ENCODE measurements around the gene RPS24.
A peak's percentile ranks its signal among the peaks of the same experiment; 100 is the strongest.

RPS24 gene

DNA sequence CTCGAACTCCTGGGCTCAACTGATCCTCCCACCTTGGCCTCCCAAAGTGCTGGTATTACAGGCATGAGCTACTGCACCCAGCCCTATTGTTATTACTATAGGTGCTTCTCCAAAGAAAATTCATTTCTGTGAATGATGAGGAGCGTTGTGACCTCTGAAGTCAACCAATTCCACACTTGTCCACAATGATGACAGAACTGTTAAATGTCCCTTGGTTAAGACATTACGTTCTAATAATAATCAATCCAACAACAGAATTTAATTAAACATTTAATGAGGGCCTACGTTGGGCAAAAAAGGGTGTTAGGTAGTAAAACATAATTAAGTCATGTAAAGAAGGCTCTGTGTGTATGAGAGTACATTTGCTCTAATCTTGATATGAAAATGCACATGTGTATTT is 22.6 kb upstream of the RPS24 start:
- no peaks in the 10 kb centered on the region for H3K9me3 Mint-ChIP-seq
- ATAC-seq (replicated peaks) (no peak), DNase-seq (no peak)
- H3K27me3 Mint-ChIP-seq = no peaks in the 10 kb centered on the region
- no peaks in the 10 kb centered on the region for H3K4me1 Mint-ChIP-seq
- no peak overlapping the region for H3K27ac Mint-ChIP-seq
- H3K4me3 Mint-ChIP-seq = no peak overlapping the region
- peaks cover 40 to 52% of the 10 kb centered on the region in 2 donors for H3K36me3 Mint-ChIP-seq

- Mint-ChIP-seq H3K27ac (no peak overlapping the region), H3K27me3 (no peaks in the 10 kb centered on the region), H3K9me3 (no peaks in the 10 kb centered on the region), H3K4me3 (no peak overlapping the region), H3K4me1 (no peaks in the 10 kb centered on the region), H3K36me3 (peaks cover 41 to 51% of the 10 kb centered on the region in 2 donors)
- no peak for ATAC-seq (replicated peaks)
- no peak for DNase-seq
Measured at GRCh38 chr10:78013564-78013963, 20.1 kb upstream of the RPS24 start.

GRCh38 chr10:78015546-78015945 is 18.1 kb upstream of the RPS24 start:
- H3K4me1 Mint-ChIP-seq = no peaks in the 10 kb centered on the region
- H3K27ac Mint-ChIP-seq = no peak overlapping the region

DNA sequence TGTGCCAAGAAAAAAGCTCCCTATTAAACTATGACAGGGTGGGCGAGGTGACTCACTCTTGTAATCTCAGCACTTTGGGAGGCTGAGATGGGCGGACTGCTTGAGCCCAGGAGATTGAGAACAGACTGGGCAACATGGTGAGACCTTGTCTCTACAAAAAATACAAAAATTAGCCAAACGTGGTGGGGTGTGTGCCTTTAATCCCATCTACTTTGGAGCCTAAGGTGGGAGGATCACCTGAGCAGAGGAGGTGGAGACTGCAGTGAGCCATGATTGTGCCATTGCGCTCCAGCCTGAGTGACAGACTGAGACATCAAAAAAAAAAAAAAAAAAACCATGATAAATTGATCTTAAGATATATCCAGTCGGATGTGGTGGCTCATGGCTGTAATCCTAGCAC is 15.8 kb upstream of the RPS24 start:
- H3K27me3 Mint-ChIP-seq = no peaks in the 10 kb centered on the region
- ATAC-seq (replicated peaks) (no peak), DNase-seq (no peak)
- peaks cover 40 to 48% of the 10 kb centered on the region in 2 donors for H3K36me3 Mint-ChIP-seq
- H3K4me3 Mint-ChIP-seq = no peak overlapping the region
- no peak overlapping the region for H3K27ac Mint-ChIP-seq
- H3K4me1 Mint-ChIP-seq = no peaks in the 10 kb centered on the region
- H3K9me3 Mint-ChIP-seq = no peaks in the 10 kb centered on the region

More at GRCh38 chr10:78015546-78015945, 18.1 kb upstream of the RPS24 start:
- ATAC-seq (replicated peaks) = no peak
- no peak for DNase-seq
- Mint-ChIP-seq H3K4me3 (no peak overlapping the region), H3K36me3 (peaks cover 33 to 42% of the 10 kb centered on the region in 2 donors), H3K27me3 (no peaks in the 10 kb centered on the region), H3K9me3 (no peaks in the 10 kb centered on the region)

DNA sequence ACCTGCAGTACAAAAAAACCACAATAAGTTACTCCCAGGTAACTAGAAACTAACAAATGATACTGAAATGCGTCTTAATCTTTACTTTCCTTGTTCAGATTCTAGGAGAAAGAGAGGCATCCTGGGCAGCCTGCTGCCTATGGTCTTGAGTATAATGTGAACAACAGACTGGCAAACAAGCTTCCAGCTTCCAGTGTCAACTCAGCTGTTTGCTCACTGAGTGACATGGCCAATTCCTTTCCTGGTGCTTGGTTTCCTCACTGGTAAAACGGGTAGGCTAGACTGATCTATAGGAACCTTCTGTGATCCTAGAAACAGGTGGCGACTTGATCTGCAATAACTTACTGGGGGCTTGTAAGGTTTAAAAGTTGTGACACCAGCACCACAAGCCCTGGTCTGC is 14.4 kb upstream of the RPS24 start:
- ATAC-seq (replicated peaks) = no peak
- no peak overlapping the region for H3K27ac Mint-ChIP-seq
- H3K36me3 Mint-ChIP-seq = peaks cover 38 to 54% of the 10 kb centered on the region in 2 donors
- H3K9me3 Mint-ChIP-seq = no peaks in the 10 kb centered on the region
- H3K4me1 Mint-ChIP-seq = no peaks in the 10 kb centered on the region
- H3K4me3 Mint-ChIP-seq = no peak overlapping the region
- DNase-seq = no peak
- no peaks in the 10 kb centered on the region for H3K27me3 Mint-ChIP-seq

DNA sequence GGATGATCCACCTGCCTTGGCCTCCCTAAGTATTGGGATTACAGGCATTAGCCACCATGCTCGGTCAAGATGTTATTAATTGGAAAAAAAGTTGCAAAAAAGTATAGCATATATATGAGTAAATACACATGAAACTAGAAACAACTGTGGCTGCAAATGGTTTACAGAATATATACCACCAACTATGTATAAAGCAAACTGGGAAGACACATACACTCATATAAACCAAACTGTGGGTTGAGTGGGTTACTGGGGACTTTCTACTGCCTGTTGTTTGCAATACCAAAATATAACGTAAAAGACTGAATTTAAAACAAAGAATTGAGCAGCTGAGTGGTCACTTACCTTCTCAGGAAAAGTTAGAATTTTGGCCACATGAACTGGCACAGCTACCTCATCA is 12.5 kb upstream of the RPS24 start:
- Mint-ChIP-seq H3K27me3 (no peaks in the 10 kb centered on the region), H3K9me3 (no peaks in the 10 kb centered on the region), H3K4me1 (no peaks in the 10 kb centered on the region), H3K27ac (no peak overlapping the region), H3K36me3 (peaks cover 50 to 64% of the 10 kb centered on the region in 2 donors), H3K4me3 (no peak overlapping the region)
- ATAC-seq (replicated peaks) (no peak), DNase-seq (no peak)

DNA sequence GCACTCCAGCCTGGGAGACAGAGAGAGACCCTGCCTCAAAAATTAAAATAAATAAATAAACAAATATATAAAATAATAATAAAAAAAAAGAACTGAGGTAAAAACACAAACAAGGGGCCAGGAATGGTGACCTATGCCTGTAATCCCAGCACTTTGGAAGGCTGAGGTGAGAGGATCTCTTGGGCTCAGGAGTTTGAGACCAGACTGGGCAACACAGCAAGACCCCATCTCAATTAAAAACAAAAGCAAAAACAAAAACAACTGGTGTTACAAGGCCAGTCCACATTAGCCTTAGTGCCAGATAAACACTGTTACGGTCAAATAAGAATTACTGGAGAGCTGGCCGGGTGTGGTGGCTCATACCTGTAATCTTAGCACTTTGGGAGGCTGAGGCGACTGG is 9.9 kb upstream of the RPS24 start:
- H3K36me3 Mint-ChIP-seq = peaks cover 50 to 61% of the 10 kb centered on the region in 2 donors

DNA sequence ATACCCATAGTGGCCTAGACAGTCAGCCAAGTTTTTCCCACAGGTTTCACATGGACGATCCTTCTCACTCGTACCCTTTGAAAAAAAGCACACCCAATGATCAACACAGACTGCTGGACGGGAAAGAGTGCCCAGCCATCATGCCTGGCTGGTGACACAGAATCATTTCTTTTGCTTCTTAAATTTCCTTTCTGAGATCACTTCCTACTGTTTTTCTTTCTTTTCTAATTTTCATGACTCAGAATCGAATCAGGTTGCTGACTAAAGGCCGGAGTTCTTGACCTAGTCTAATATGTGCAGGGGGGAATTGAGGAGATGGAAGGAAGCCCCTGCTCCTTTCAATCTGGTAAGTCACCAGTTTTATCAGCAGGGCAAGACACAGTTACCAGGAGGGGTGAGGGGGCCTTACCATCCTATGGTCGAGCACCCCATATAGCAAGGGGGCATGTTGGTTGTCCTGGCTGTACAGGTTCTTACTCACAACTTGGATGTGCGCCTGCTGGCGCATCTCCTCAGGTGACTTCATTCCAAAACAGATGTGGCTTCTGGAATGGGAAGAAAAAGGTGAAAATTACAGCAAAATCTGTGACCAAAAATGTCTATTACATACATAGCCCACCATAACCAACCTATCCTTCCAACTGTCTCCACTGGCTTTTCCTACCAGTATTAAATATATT is 7.8 kb upstream of the RPS24 start:
- Mint-ChIP-seq H3K4me1 (peaks cover 23 to 32% of the 10 kb centered on the region in 2 donors), H3K27ac (no peak overlapping the region), H3K9me3 (peaks cover 0 to 1% of the 10 kb centered on the region in 2 donors), H3K36me3 (peaks cover 49 to 58% of the 10 kb centered on the region in 2 donors), H3K27me3 (no peaks in the 10 kb centered on the region), H3K4me3 (no peak overlapping the region)
- ATAC-seq (replicated peaks) (no peak), DNase-seq (no peak)

More for the DNA sequence above, 9.9 kb upstream of the RPS24 start:
- Mint-ChIP-seq H3K27me3 (no peaks in the 10 kb centered on the region), H3K27ac (no peak overlapping the region), H3K4me3 (no peak overlapping the region), H3K9me3 (no peaks in the 10 kb centered on the region), H3K4me1 (peaks cover 15 to 20% of the 10 kb centered on the region in 2 donors)
- ATAC-seq (replicated peaks) (no peak), DNase-seq (no peak)

DNA sequence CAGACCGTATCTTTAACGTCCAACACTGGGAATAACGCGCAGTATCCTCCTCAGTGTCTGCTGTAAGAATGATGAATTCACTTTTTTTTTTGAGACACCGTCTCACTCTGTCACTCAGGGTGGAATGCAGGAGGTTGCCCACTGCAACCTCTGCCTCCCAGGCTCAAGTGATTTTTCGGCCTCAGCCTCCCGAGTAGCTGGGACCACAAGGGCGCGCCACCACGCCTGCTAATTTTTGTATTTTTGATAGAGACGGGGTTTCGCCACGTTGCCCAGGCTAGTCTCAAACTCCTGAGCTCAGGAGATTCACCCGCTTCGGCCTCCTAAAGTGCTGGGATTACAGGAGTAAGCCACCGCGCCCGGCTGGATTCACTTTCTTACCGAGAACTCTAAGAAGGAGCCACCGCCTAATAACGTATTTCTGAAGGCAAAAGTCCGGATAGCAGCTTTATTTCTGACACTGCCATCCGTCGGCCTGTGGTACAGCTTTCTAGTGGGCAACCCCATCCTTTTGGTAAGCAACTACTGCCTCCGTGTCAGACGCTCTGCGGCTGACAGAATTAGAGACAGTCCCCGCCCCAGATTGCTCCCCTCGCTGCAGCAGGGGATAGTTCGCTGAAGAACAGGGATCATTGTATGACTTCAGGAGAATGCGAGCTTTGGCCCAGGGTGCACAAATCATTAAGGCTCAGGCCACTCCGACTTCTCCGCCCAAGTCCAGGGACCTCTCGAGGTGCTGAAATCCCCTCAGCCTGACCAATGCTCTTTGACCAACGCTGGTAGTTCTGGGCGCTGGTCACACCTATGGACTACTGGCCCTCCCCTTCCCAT is 5.0 kb upstream of the RPS24 start:
- H3K36me3 Mint-ChIP-seq = peaks cover 30 to 37% of the 10 kb centered on the region in 2 donors
- H3K27me3 Mint-ChIP-seq = no peaks in the 10 kb centered on the region
- peaks cover 0 to 1% of the 10 kb centered on the region in 2 donors for H3K9me3 Mint-ChIP-seq
- no peak for DNase-seq
- peaks cover 23 to 32% of the 10 kb centered on the region in 2 donors for H3K4me1 Mint-ChIP-seq
- peak overlapping the region; percentile 99 for H3K4me3 Mint-ChIP-seq
- peak overlapping the region; percentile 98 for H3K27ac Mint-ChIP-seq
- ATAC-seq (replicated peaks) = no peak

DNA sequence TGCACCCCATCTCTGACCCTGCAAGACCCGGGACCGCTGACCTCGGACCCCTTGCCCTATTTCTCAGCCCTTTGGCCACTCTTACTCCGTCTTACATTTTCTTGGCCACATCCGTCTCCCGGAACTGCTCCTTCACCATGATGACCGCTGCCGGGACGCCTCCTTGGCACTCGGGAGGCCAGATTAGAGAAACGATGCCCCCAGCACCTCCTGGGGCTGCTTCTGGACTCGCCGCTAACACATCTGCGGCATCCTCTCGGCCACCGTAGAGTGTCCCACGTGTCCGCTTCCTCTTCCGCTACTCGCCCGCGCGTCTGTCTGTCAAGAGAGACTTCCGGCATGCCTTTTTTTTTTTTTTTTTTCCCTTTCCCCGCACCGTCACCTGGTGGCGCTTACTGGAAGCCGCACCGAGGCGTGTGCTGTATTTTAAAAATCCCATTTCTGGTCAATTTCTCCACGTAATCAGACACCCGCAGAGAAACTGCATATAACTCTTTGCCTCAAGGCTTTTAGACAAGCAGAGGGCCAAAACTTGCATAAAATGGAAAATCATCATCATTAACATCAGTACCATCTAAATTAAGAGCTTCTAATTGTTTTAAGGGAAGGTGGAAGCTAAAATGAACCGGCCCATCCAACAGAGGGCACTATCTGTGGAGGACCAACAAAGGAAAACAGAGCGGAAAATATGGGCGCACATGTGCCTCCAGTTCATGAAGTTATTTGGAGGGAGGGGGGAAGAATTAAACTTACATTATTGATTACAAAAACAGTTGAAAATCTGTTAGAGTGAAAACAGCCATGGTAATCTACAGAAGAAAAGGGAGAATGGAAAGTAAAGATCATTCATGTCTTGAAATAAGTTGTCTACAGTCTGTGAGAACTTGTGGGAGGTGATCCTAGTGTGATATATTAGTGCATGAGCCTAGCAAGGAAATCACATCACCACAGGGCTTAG is 4.1 kb upstream of the RPS24 start, which contains the start of gene POLR3A:
TSS of gene POLR3A (minus strand) at position 247 of the 958 bp plus-strand sequence. CDS start at position 139, 108 bp downstream.
- H3K27ac Mint-ChIP-seq = peak within 1 kb of the TSS; percentile 98

DNA sequence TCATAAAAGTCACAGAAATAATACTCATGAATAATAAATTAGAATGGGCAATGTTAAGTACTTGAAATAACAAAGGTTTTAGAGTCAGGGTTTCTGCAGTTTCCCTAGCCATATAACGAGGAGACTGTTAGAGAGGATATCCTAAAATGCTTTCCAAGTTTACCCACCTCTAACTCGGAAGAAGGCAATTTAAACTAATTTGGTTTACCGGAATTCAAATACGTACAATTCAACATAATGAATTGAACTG is 351 bp upstream of the RPS24 start:
- H3K4me1 Mint-ChIP-seq = peaks cover 33 to 54% of the 10 kb centered on the region in 2 donors
- H3K9me3 Mint-ChIP-seq = peaks cover 0 to 1% of the 10 kb centered on the region in 2 donors
- ATAC-seq (replicated peaks) = no peak

More for the DNA sequence above, 4.1 kb upstream of the RPS24 start, which contains the start of gene POLR3A:
- peaks cover 0 to 1% of the 10 kb centered on the region in 2 donors for H3K9me3 Mint-ChIP-seq
- peaks cover 26 to 35% of the 10 kb centered on the region in 2 donors for H3K4me1 Mint-ChIP-seq
- no peaks in the 10 kb centered on the region for H3K27me3 Mint-ChIP-seq
- H3K36me3 Mint-ChIP-seq = peaks cover 26 to 37% of the 10 kb centered on the region in 2 donors
- H3K4me3 Mint-ChIP-seq = peak within 1 kb of the TSS; percentile 99
- peak; percentile 92 for DNase-seq
- ATAC-seq (replicated peaks) = peak; percentile 69 to 70

GRCh38 chr10:78035025-78035424 is 1.4 kb downstream of the RPS24 start:
- H3K9me3 Mint-ChIP-seq = no peaks in the 10 kb centered on the region
- H3K27me3 Mint-ChIP-seq = no peaks in the 10 kb centered on the region
- H3K27ac Mint-ChIP-seq = peak overlapping the region; percentile 97
- DNase-seq (no peak), ATAC-seq (replicated peaks) (no peak)
- H3K4me3 Mint-ChIP-seq = peak overlapping the region; percentile 90 to 97
- peaks cover 37 to 53% of the 10 kb centered on the region in 2 donors for H3K36me3 Mint-ChIP-seq
- peaks cover 33 to 53% of the 10 kb centered on the region in 2 donors for H3K4me1 Mint-ChIP-seq

More for the DNA sequence above, 351 bp upstream of the RPS24 start:
- peak overlapping the region; percentile 90 to 97 for H3K4me3 Mint-ChIP-seq
- no peak for DNase-seq
- peaks cover 32 to 45% of the 10 kb centered on the region in 2 donors for H3K36me3 Mint-ChIP-seq
- peak overlapping the region; percentile 97 for H3K27ac Mint-ChIP-seq
- no peaks in the 10 kb centered on the region for H3K27me3 Mint-ChIP-seq

GRCh38 chr10:78035437-78035836 is 1.8 kb downstream of the RPS24 start:
- peak overlapping the region; percentile 90 to 97 for H3K4me3 Mint-ChIP-seq
- no peaks in the 10 kb centered on the region for H3K9me3 Mint-ChIP-seq
- H3K36me3 Mint-ChIP-seq = peaks cover 37 to 53% of the 10 kb centered on the region in 2 donors
- H3K27me3 Mint-ChIP-seq = no peaks in the 10 kb centered on the region
- DNase-seq = no peak
- no peak for ATAC-seq (replicated peaks)
- peak overlapping the region; percentile 97 for H3K27ac Mint-ChIP-seq
- H3K4me1 Mint-ChIP-seq = peaks cover 33 to 53% of the 10 kb centered on the region in 2 donors

All from stimulated activated naive B cell treated with anti-CD40 and anti-IgM and Interleukin-4, amounts not matched to agents 10 μg/mL and 1 μg/mL and 100 μg/mL, for 72 hours (primary cell).